Small intestine (tissue), 7 donors: ENCODE results near the gene ULK1. TPM values are rescaled to one million over a fixed set of nuclear protein-coding genes. Genes with fewer than 3 reads are reported as not detected.
"Not testable (repeated sequence)": the region's sequence is repeated elsewhere in the genome, so short reads cannot be mapped to it uniquely, and the experiment has no call there.

Experiments used
- DNase-seq, 2 donors: peaks; one replicate each; pipeline versions ENCODE4 v3.0.0 to v3.0.0-alpha.2; 2013
- FAIRE-seq: peaks from 2 replicates; lab custom pipeline; 2012; peaks lifted over from hg19 to GRCh38; lab: Jason Lieb, UNC
- H3K27ac ChIP-seq, 3 donors: one replicate each; pipeline ENCODE4 v1.5.1; 2013; ENCODE audit warnings: low read length in 2 of 3, mild to moderate bottlenecking in 2 of 3, control low read depth in 1 of 3, inconsistent platforms in 1 of 3, low read depth in 1 of 3, moderate library complexity in 1 of 3
- H3K27me3 ChIP-seq, 3 donors: one replicate each; pipeline ENCODE4 v1.6.1; 2013; ENCODE audit warnings: low read length in 3 of 3, inconsistent platforms in 1 of 3; ENCODE audit not compliant: control insufficient read depth in 3 of 3, insufficient read depth in 3 of 3
- H3K36me3 ChIP-seq, 3 donors: one replicate each; pipeline ENCODE4 v1.6.1; 2013; ENCODE audit warnings: low read length in 3 of 3, inconsistent platforms in 1 of 3, low read depth in 1 of 3, mild to moderate bottlenecking in 1 of 3, moderate library complexity in 1 of 3; ENCODE audit not compliant: control insufficient read depth in 3 of 3, insufficient read depth in 2 of 3
- H3K4me1 ChIP-seq, 3 donors: one replicate each; pipeline ENCODE4 v1.6.1; 2013; ENCODE audit warnings: low read length in 2 of 3, inconsistent platforms in 1 of 3, low read depth in 1 of 3, mild to moderate bottlenecking in 1 of 3, moderate library complexity in 1 of 3; ENCODE audit not compliant: control insufficient read depth in 3 of 3, insufficient read depth in 2 of 3
- H3K4me3 ChIP-seq, 3 donors: one replicate each; pipeline ENCODE4 v1.5.1; 2013; ENCODE audit warnings: low read length in 3 of 3, control low read depth in 1 of 3, inconsistent platforms in 1 of 3, low read depth in 1 of 3, mild to moderate bottlenecking in 1 of 3, moderate library complexity in 1 of 3
- H3K9me3 ChIP-seq, 2 donors: one replicate each; pipeline ENCODE4 v1.6.1; 2013; ENCODE audit warnings: low read depth in 1 of 2, low read length in 1 of 2; ENCODE audit not compliant: control insufficient read depth in 2 of 2, insufficient read depth in 1 of 2
- WGBS, 3 donors: extraction: QIAGEN DNeasy Blood & Tissue Kit; methylation state at CpG; one replicate each; pipeline ENCODE4 v1.1.7; 2013; 5-methylcytosine and 5-hydroxymethylcytosine counted together
- polyA plus RNA-seq, 4 donors: library from polyadenylated mRNA; stranded (reverse) in 3 of 4; unstranded in 1 of 4; fragments of 200-250 nt in 3 of 4; fragments of 120-200 nt in 1 of 4; gene quantifications; one replicate each; pipeline versions ENCODE4 v1.2.1 to v1.2.3, GENCODE V29; 2013
- donor health status: healthy with polysubstance abuse.
- donor health status: control.
- donor health status: control.
- donor health status: Bipolar disorder and iron deficiency.
- donor health status: healthy.

ULK1 gene
- polyA plus RNA-seq, 4 donors, result 11.3 to 30.0 (median 12.5) TPM

- WGBS, 3 donors, result 92 to 95% (median 93%) methylated on average over 17 to 23 of the region's 30 CpGs
- H3K4me3 ChIP-seq, H3K27ac ChIP-seq, H3K4me1 ChIP-seq, H3K9me3 ChIP-seq, FAIRE-seq, H3K27me3 ChIP-seq, DNase-seq: not testable (repeated sequence)
- H3K36me3 ChIP-seq, result peaks cover 6 to 18% (median 8%) of the 10 kb centered on the region in 3 donors
Measured at GRCh38 chr12:131960590-131961325, 66.3 kb downstream of the ULK1 start.

DNA sequence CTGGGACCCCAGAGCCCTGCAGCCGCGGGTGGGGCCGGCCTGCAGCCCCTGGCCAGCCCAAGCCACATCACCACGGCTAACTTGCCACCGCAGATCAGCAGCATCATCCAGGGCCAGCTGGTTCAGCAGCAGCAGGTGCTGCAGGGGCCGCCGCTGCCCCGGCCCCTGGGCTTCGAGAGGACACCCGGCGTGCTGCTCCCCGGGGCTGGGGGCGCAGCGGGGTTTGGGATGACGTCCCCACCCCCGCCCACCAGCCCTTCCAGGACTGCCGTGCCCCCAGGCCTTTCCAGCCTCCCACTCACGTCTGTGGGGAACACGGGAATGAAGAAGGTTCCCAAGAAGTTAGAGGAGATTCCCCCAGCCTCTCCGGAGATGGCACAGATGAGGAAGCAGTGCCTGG, 66.9 kb downstream of the ULK1 start:
- H3K4me1 ChIP-seq, FAIRE-seq, H3K9me3 ChIP-seq, H3K27me3 ChIP-seq, DNase-seq, H3K27ac ChIP-seq, H3K4me3 ChIP-seq: not testable (repeated sequence)
- 50 to 100% (median 96%) methylated on average over 1 to 12 of the region's 20 CpGs for WGBS, 3 donors
- H3K36me3 ChIP-seq, result peaks cover 6 to 23% (median 8%) of the 10 kb centered on the region in 3 donors

DNA sequence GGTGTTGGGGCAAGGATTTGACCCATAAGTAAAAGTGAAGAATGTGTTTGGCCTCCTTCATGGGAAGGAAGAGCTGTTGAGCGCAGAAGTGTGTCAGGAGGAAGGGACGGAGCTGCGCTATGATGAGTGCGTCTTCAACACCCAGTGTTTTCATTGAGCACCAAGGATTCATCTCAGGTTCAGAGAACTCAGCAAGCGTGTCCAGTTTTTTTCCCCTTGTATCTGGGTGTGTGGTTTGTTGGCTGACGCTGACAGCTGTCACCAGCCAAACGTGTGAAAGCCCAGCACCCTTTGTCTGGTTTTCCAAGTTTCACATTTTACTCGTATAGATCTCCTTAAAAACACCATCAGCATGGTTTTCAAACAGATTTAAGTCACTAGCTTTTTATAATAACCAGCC, 67.6 kb downstream of the ULK1 start:
- Histone ChIP-seq H3K9me3 (no peaks in the 10 kb centered on the region), H3K27me3 (no peaks in the 10 kb centered on the region), H3K27ac (no peak overlapping the region), H3K36me3 (peaks cover 6 to 23% (median 8%) of the 10 kb centered on the region in 3 donors), H3K4me1 (peaks cover 0 to 3% (median 0%) of the 10 kb centered on the region in 3 donors), H3K4me3 (no peak overlapping the region)
- FAIRE-seq, result no peak
- no peak for DNase-seq
- WGBS, 3 donors, result 85 to 88% (median 86%) methylated on average over 8 of the region's 8 CpGs

- H3K27me3 ChIP-seq, result no peaks in the 10 kb centered on the region
- peaks cover 6 to 23% (median 8%) of the 10 kb centered on the region in 3 donors for H3K36me3 ChIP-seq
- no peak overlapping the region for H3K4me3 ChIP-seq
- no peak for FAIRE-seq
- H3K27ac ChIP-seq, result no peak overlapping the region
- DNase-seq, result no peak
- WGBS, 3 donors, result 85 to 87% (median 86%) methylated on average over 4 of the region's 4 CpGs
- peaks cover 0 to 3% (median 0%) of the 10 kb centered on the region in 3 donors for H3K4me1 ChIP-seq
- H3K9me3 ChIP-seq, result no peaks in the 10 kb centered on the region
Measured at GRCh38 chr12:131963381-131963780, 69.0 kb downstream of the ULK1 start.

DNA sequence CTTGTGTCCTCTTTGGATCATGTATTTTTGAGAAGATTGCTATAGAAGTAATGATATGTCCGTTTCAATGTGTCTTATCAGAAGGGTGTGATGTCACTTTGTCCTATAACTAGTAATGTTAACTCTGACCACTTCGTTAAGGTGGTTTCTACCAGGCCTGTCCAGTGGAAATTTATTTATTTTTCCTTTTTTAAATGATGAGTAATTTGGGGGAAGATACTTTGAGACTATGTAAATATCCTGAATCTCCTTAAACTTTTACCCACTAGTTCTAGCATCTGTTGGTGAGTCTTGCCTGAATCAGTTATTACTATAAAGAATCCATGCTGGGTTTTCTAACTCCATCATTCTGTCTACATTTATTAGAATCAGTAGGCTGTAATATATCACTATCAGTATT, 70.7 kb downstream of the ULK1 start:
- FAIRE-seq (no peak), DNase-seq (no peak)
- Histone ChIP-seq H3K27ac (no peak overlapping the region), H3K4me1 (peaks cover 0 to 3% (median 0%) of the 10 kb centered on the region in 3 donors), H3K36me3 (peaks cover 6 to 14% (median 8%) of the 10 kb centered on the region in 3 donors), H3K27me3 (no peaks in the 10 kb centered on the region), H3K9me3 (no peaks in the 10 kb centered on the region), H3K4me3 (no peak overlapping the region)
- 51 to 71% (median 67%) methylated on average over 2 of the region's 2 CpGs for WGBS, 3 donors

GRCh38 chr12:131971226-131971625, 76.8 kb downstream of the ULK1 start:
- Histone ChIP-seq H3K9me3 (no peaks in the 10 kb centered on the region), H3K27ac (no peak overlapping the region), H3K4me3 (no peak overlapping the region), H3K27me3 (no peaks in the 10 kb centered on the region), H3K36me3 (peaks cover 0 to 3% (median 0%) of the 10 kb centered on the region in 3 donors), H3K4me1 (no peaks in the 10 kb centered on the region)
- no peak for FAIRE-seq
- DNase-seq, result no peak
- WGBS, 3 donors, result 73 to 94% (median 78%) methylated on average over 1 of the region's 1 CpG

Other genes starting within 250 kb of the ULK1 start
- gene SFSWAP, start 183.5 kb upstream of the ULK1 start, polyA plus RNA-seq, result 10 to 100 TPM; 19.7 to 34.7 (median 33.4) TPM
- gene MMP17, start 66.2 kb upstream of the ULK1 start, polyA plus RNA-seq, result 1 to 10 TPM in 2 of 4 donors, not detected in 2; 2.5 to 4.5 TPM
- gene PUS1, start 34.7 kb downstream of the ULK1 start, polyA plus RNA-seq, result 10 to 100 TPM; 11.6 to 30.0 (median 18.1) TPM
- 10 to 100 TPM in 3 of 4 donors, 1 to 10 TPM in 1; 8.6 to 28.9 (median 12.8) TPM for gene EP400, start 55.3 kb downstream of the ULK1 start, polyA plus RNA-seq
- gene DDX51, start 249.7 kb downstream of the ULK1 start, polyA plus RNA-seq, result 10 to 100 TPM in 2 of 4 donors, 1 to 10 TPM in 2; 5.1 to 17.3 (median 11.3) TPM
- 10 to 100 TPM; 13.2 to 32.4 (median 27.5) TPM for gene NOC4L, start 249.8 kb downstream of the ULK1 start, polyA plus RNA-seq